Left ventricle myocardium superior (tissue), 1 donor: ENCODE results near the gene SYNPO. TPM values are rescaled to one million over a fixed set of nuclear protein-coding genes. Genes with fewer than 3 reads are reported as not detected.

Experiments
- ATAC-seq: fragments of 200-7000 bp; cut with Tn5 transposase; one replicate; pipeline ENCODE4 v1.9.1; 2020; ENCODE audit warnings: mild to moderate bottlenecking, moderate library complexity
- DNase-seq: peaks from one replicate; pipeline ENCODE4 v3.0.0-alpha.2; 2020
- intact Hi-C: fragments of 100-400 bp; cut with micrococcal nuclease; formaldehyde crosslinking; loops from one replicate; pipeline ENCODE4 v1.11.0; 2022
- total RNA-seq: library from RNA; stranded (reverse); fragmentation: NEBNext Ultra II Directional; extraction: Animal tissue kit (Norgen Biotek cat#: 25700); gene quantifications from one replicate; pipeline ENCODE4 v1.2.1, GENCODE V29; 2021
- donor health status: DM: no; HTN: yes; CAD: no; lungs with severe emphysema.

SYNPO gene
- total RNA-seq, 1 donor from 2014 or later, result 675 TPM

GRCh38 chr5:150638053-150638444, 2.4 kb upstream of the SYNPO start:
- no peak for ATAC-seq
- intact Hi-C loops, result no loop called here
- DNase-seq, result no peak

GRCh38 chr5:150638488-150639376, 1.7 kb upstream of the SYNPO start:
- intact Hi-C loops, result no loop called here
- DNase-seq, result no peak

GRCh38 chr5:150639377-150639692, 1.1 kb upstream of the SYNPO start:
- DNase-seq (no peak), ATAC-seq (no peak)
- intact Hi-C loops, result no loop called here

More at GRCh38 chr5:150638488-150639376, 1.7 kb upstream of the SYNPO start:
- no peak for ATAC-seq

- DNase-seq, result no peak
- intact Hi-C loops, result no loop called here
- ATAC-seq, result no peak
These were observed 709 bp upstream of the SYNPO start for GRCh38 chr5:150639751-150640150.

GRCh38 chr5:150641006-150641570, 628 bp downstream of the SYNPO start:
- intact Hi-C loops, result no loop called here
- ATAC-seq (peak; percentile 49), DNase-seq (peak; percentile 68)

GRCh38 chr5:150641824-150642566, 1.5 kb downstream of the SYNPO start:
- intact Hi-C loops, result no loop called here
- ATAC-seq, result no peak
- DNase-seq, result no peak

- ATAC-seq, result peak; percentile 33
- DNase-seq, result peak; percentile 78
- intact Hi-C loops, result no loop called here
These were observed 2.1 kb downstream of the SYNPO start for GRCh38 chr5:150642567-150642927.

GRCh38 chr5:150642991-150643710, 2.7 kb downstream of the SYNPO start:
- intact Hi-C loops, result no loop called here
- DNase-seq (no peak), ATAC-seq (no peak)

GRCh38 chr5:150644058-150644457, 3.6 kb downstream of the SYNPO start:
- intact Hi-C loops, result no loop called here
- no peak for DNase-seq
- no peak for ATAC-seq

- intact Hi-C loops, result no loop called here
- ATAC-seq, result peak; percentile 26
- peak; percentile 76 for DNase-seq
These were observed 4.1 kb downstream of the SYNPO start for GRCh38 chr5:150644514-150644913.

GRCh38 chr5:150645070-150645700, 4.7 kb downstream of the SYNPO start:
- intact Hi-C loops, result no loop called here
- peak; percentile 80 for DNase-seq

GRCh38 chr5:150647275-150648251, 7.1 kb downstream of the SYNPO start:
- intact Hi-C loops, result no loop called here
- DNase-seq, result peak; percentile 92
- peak; percentile 61 for ATAC-seq

More at GRCh38 chr5:150645070-150645700, 4.7 kb downstream of the SYNPO start:
- ATAC-seq, result no peak

- DNase-seq (no peak), ATAC-seq (peak; percentile 1)
- intact Hi-C loops, result no loop called here
These were observed 8.0 kb downstream of the SYNPO start for GRCh38 chr5:150648294-150649107.

- intact Hi-C loops, result loop anchor here (10.0 kb wide), 1 partner anchor 85 kb away; no protein-coding TSS in a partner anchor
- peak; percentile 46 for ATAC-seq
- peak; percentile 90 for DNase-seq
These were observed 8.9 kb downstream of the SYNPO start for GRCh38 chr5:150649108-150650020.

GRCh38 chr5:150650021-150651006, 9.9 kb downstream of the SYNPO start:
- DNase-seq, result no peak
- ATAC-seq, result no peak
- intact Hi-C loops, result loop anchor here (10.0 kb wide), 1 partner anchor 86 kb away; no protein-coding TSS in a partner anchor
